ENCODE data around the gene RFC2. TPM values are rescaled to one million over a fixed set of nuclear protein-coding genes. Genes with fewer than 3 reads are reported as not detected.
"Not testable (repeated sequence)": the region's sequence is repeated elsewhere in the genome, so short reads cannot be mapped to it uniquely, and the experiment has no call there.

RFC2 gene
- total RNA-seq, 1 experiment from 2014 or later: 75.6 TPM

GRCh38 chr7:74262639-74263398, 8.6 kb upstream of the RFC2 start:
- no peaks in the 10 kb centered on the region for H3K4me1 ChIP-seq
- Mint-ChIP-seq H3K36me3 (ENCODE audit: insufficient read depth, unreplicated experiment) (peaks cover 7% of the 10 kb centered on the region), H3K4me3 (ENCODE audit: unreplicated experiment) (no peak overlapping the region), H3K4me1 (ENCODE audit: low read depth, unreplicated experiment) (no peaks in the 10 kb centered on the region), H3K9me3 (ENCODE audit: unreplicated experiment) (no peaks in the 10 kb centered on the region), H3K27me3 (ENCODE audit: insufficient read depth, unreplicated experiment) (no peaks in the 10 kb centered on the region), H3K27ac (ENCODE audit: unreplicated experiment) (no peak overlapping the region)
- H3K27me3 ChIP-seq (replicated peaks; ENCODE audit: control insufficient read depth, insufficient read depth, low read length): no peaks in the 10 kb centered on the region
- intact Hi-C loops (cut with micrococcal nuclease; ENCODE audit: unreplicated experiment): no loop called here
- ChIA-PET POLR2A (no interaction called here), CTCF (interaction anchor here (0.6 kb wide), 1 partner anchor 193 kb away, joined by 4 read pairs; no protein-coding TSS in a partner anchor)
- no peak for DNase-seq
- no peak for TF ChIP-seq CTCF (IDR thresholded peaks at IDR 0.05; ENCODE audit: insufficient read depth in 1 of 2, low read depth in 1 of 2, low read length in 1 of 2, severe bottlenecking in 1 of 2, unreplicated experiment in 1 of 2)
- no peak overlapping the region for H3K4me3 ChIP-seq (ENCODE audit: low read depth, low read length)
- no peaks in the 10 kb centered on the region for H3K36me3 ChIP-seq (ENCODE audit: control insufficient read depth, insufficient read depth, low read length)
- no peaks in the 10 kb centered on the region for H3K9me3 ChIP-seq
- no TSS peak for BruUV-seq (replicated peaks)

GRCh38 chr7:74258639-74259038, 4.4 kb upstream of the RFC2 start:
- no peaks in the 10 kb centered on the region for H3K9me3 Mint-ChIP-seq (ENCODE audit: unreplicated experiment)
- intact Hi-C loops (cut with micrococcal nuclease; ENCODE audit: unreplicated experiment): no loop called here
- H3K27ac Mint-ChIP-seq (ENCODE audit: unreplicated experiment): no peak overlapping the region
- ChIA-PET CTCF (no interaction called here), POLR2A (no interaction called here)
- Histone ChIP-seq H3K36me3 (ENCODE audit: control insufficient read depth, insufficient read depth, low read length) (no peaks in the 10 kb centered on the region), H3K27me3 (replicated peaks; ENCODE audit: control insufficient read depth, insufficient read depth, low read length) (no peaks in the 10 kb centered on the region), H3K4me1 (peaks cover 4% of the 10 kb centered on the region; the same call in 1 of the 2 replicates), H3K9me3 (no peaks in the 10 kb centered on the region), H3K4me3 (ENCODE audit: low read depth, low read length) (no peak overlapping the region)
- DNase-seq: no peak
- peaks cover 14% of the 10 kb centered on the region for H3K36me3 Mint-ChIP-seq (ENCODE audit: insufficient read depth, unreplicated experiment)
- no TSS peak for BruUV-seq (replicated peaks)
- TF ChIP-seq CTCF (IDR thresholded peaks at IDR 0.05; ENCODE audit: insufficient read depth in 1 of 2, low read depth in 1 of 2, low read length in 1 of 2, severe bottlenecking in 1 of 2, unreplicated experiment in 1 of 2): no peak
- no peaks in the 10 kb centered on the region for H3K27me3 Mint-ChIP-seq (ENCODE audit: insufficient read depth, unreplicated experiment)
- H3K4me1 Mint-ChIP-seq (ENCODE audit: low read depth, unreplicated experiment): no peaks in the 10 kb centered on the region
- H3K4me3 Mint-ChIP-seq (ENCODE audit: unreplicated experiment): no peak overlapping the region

- peak overlapping the region; percentile 28 for H3K4me3 Mint-ChIP-seq (ENCODE audit: unreplicated experiment)
- TF ChIP-seq CTCF (IDR thresholded peaks at IDR 0.05; ENCODE audit: insufficient read depth in 1 of 2, low read depth in 1 of 2, low read length in 1 of 2, severe bottlenecking in 1 of 2, unreplicated experiment in 1 of 2): no peak
- no peaks in the 10 kb centered on the region for H3K9me3 Mint-ChIP-seq (ENCODE audit: unreplicated experiment)
- no peaks in the 10 kb centered on the region for H3K4me1 Mint-ChIP-seq (ENCODE audit: low read depth, unreplicated experiment)
- H3K36me3 Mint-ChIP-seq (ENCODE audit: insufficient read depth, unreplicated experiment): peaks cover 24% of the 10 kb centered on the region
- ChIA-PET POLR2A (no interaction called here), CTCF (no interaction called here)
- Histone ChIP-seq H3K4me3 (ENCODE audit: low read depth, low read length) (no peak overlapping the region), H3K4me1 (peaks cover 7% of the 10 kb centered on the region; the same call in 1 of the 2 replicates), H3K27me3 (replicated peaks; ENCODE audit: control insufficient read depth, insufficient read depth, low read length) (no peaks in the 10 kb centered on the region), H3K36me3 (ENCODE audit: control insufficient read depth, insufficient read depth, low read length) (no peaks in the 10 kb centered on the region; the same call in 1 of the 2 replicates), H3K9me3 (no peaks in the 10 kb centered on the region)
- no peak overlapping the region for H3K27ac Mint-ChIP-seq (ENCODE audit: unreplicated experiment)
- intact Hi-C loops (cut with micrococcal nuclease; ENCODE audit: unreplicated experiment): no loop called here
- no TSS peak for BruUV-seq (replicated peaks)
- no peaks in the 10 kb centered on the region for H3K27me3 Mint-ChIP-seq (ENCODE audit: insufficient read depth, unreplicated experiment)
- no peak for DNase-seq
These were observed 2.6 kb upstream of the RFC2 start for GRCh38 chr7:74256491-74257408.

GRCh38 chr7:74255461-74255860, 1.3 kb upstream of the RFC2 start:
- H3K27me3 ChIP-seq (replicated peaks; ENCODE audit: control insufficient read depth, insufficient read depth, low read length); POLR2A ChIA-PET; DNase-seq; H3K4me1 Mint-ChIP-seq (ENCODE audit: low read depth, unreplicated experiment); intact Hi-C loops (cut with micrococcal nuclease; ENCODE audit: unreplicated experiment); H3K36me3 ChIP-seq (ENCODE audit: control insufficient read depth, insufficient read depth, low read length); H3K9me3 ChIP-seq; H3K27me3 Mint-ChIP-seq (ENCODE audit: insufficient read depth, unreplicated experiment); H3K27ac Mint-ChIP-seq (ENCODE audit: unreplicated experiment); BruUV-seq (replicated peaks); H3K4me1 ChIP-seq; H3K9me3 Mint-ChIP-seq (ENCODE audit: unreplicated experiment): not testable (repeated sequence)
- CTCF ChIA-PET: interaction anchor here (1.2 kb wide), 1 partner anchor 49 kb away, joined by 5 read pairs; no protein-coding TSS in a partner anchor
- H3K4me3 ChIP-seq (ENCODE audit: low read depth, low read length): peak overlapping the region; percentile 98
- peak overlapping the region; percentile 97 for H3K4me3 Mint-ChIP-seq (ENCODE audit: unreplicated experiment)
- H3K36me3 Mint-ChIP-seq (ENCODE audit: insufficient read depth, unreplicated experiment): peaks cover 32% of the 10 kb centered on the region
